Uterus (tissue), 2 donors: ENCODE measurements around the gene PABPN1L.

Experiments
- CTCF ChIP-seq, 4 experiments: fragments of 200-600 bp in 2 of 4; fragments of 450-650 bp in 2 of 4; sonication (generic) in 2 of 4; IDR thresholded peaks; one replicate each; pipeline ENCODE4 v1.5.1; 2016 to 2019; ENCODE audit warnings: antibody characterized with exemption in 4 of 4, mild to moderate bottlenecking in 2 of 4, moderate library complexity in 1 of 4
- POLR2A ChIP-seq, 2 donors: fragments of 450-650 bp; IDR thresholded peaks; one replicate each; pipeline ENCODE4 v1.6.1; 2016; ENCODE audit warnings: antibody characterized with exemption in 2 of 2, mild to moderate bottlenecking in 1 of 2, moderate library complexity in 1 of 2

- TF ChIP-seq CTCF (IDR thresholded peaks at IDR 0.05): no peak
- no peak for TF ChIP-seq POLR2A (IDR thresholded peaks at IDR 0.05)
Observed at GRCh38 chr16:88893127-88893968, 26.9 kb upstream of the PABPN1L start.
